HAP-1 (cell line): ENCODE data around the gene TDO2.

Source experiments
- DNase-seq, 2 experiments: peaks; one replicate each; pipeline ENCODE4 v3.0.0-alpha.2; 2016 to 2020; ENCODE audit warnings: low spot score in 2 of 2
- H3K27me3 ChIP-seq: fragments of 250-450 bp; sonication (Bioruptor Pico); 2 replicates; pipeline ENCODE4 v1.5.1; 2020; ENCODE audit warnings: low read depth, mild to moderate bottlenecking, moderate library complexity
- H3K36me3 ChIP-seq: fragments of 250-450 bp; sonication (Bioruptor Pico); replicated peaks from 2 replicates; pipeline ENCODE4 v1.5.1; 2020; ENCODE audit warnings: mild to moderate bottlenecking
- H3K4me1 ChIP-seq: fragments of 250-450 bp; sonication (Bioruptor Pico); 2 replicates; pipeline ENCODE4 v1.5.1; 2020; ENCODE audit warnings: mild to moderate bottlenecking
- H3K4me3 ChIP-seq: fragments of 250-450 bp; sonication (Bioruptor Pico); 2 replicates; pipeline ENCODE4 v1.5.1; 2020; ENCODE audit warnings: mild to moderate bottlenecking, moderate library complexity
- H3K9me3 ChIP-seq: fragments of 250-450 bp; sonication (Bioruptor Pico); 2 replicates; pipeline ENCODE4 v1.5.1; 2020; ENCODE audit warnings: mild to moderate bottlenecking, moderate library complexity
- in situ Hi-C: fragments of 300-500 bp; cut with MboI; formaldehyde crosslinking; loops from 3 replicates; pipeline ENCODE4 v1.14.3; 2020; ENCODE audit warnings: low sequenced_read_pairs, inconsistent platforms, mixed read lengths

Gene TDO2

GRCh38 chr4:155948541-155948940, 45.0 kb downstream of the TDO2 start:
- no peaks in the 10 kb centered on the region for H3K27me3 ChIP-seq
- peaks cover 2% of the 10 kb centered on the region for H3K4me1 ChIP-seq
- no peaks in the 10 kb centered on the region for H3K36me3 ChIP-seq
- in situ Hi-C loops: loop anchor here (25.0 kb wide), 1 partner anchor 536 kb away; no protein-coding TSS in a partner anchor
- DNase-seq: no peak
- no peaks in the 10 kb centered on the region for H3K9me3 ChIP-seq
- H3K4me3 ChIP-seq: no peak overlapping the region

- Histone ChIP-seq H3K9me3 (no peaks in the 10 kb centered on the region), H3K36me3 (no peaks in the 10 kb centered on the region), H3K4me1 (peaks cover 6% of the 10 kb centered on the region), H3K4me3 (no peak overlapping the region), H3K27me3 (no peaks in the 10 kb centered on the region)
- in situ Hi-C loops: loop anchor here (5.0 kb wide), 1 partner anchor 138 kb away; no protein-coding TSS in a partner anchor
- no peak for DNase-seq
Measured at GRCh38 chr4:155950461-155950860, 47.0 kb downstream of the TDO2 start.

- H3K36me3 ChIP-seq: no peaks in the 10 kb centered on the region
- DNase-seq: no peak
- H3K4me1 ChIP-seq: peaks cover 6% of the 10 kb centered on the region
- H3K4me3 ChIP-seq: no peak overlapping the region
- no peaks in the 10 kb centered on the region for H3K9me3 ChIP-seq
- no peaks in the 10 kb centered on the region for H3K27me3 ChIP-seq
- in situ Hi-C loops: loop anchor here (5.0 kb wide), 1 partner anchor 140 kb away; no protein-coding TSS in a partner anchor
Measured at GRCh38 chr4:155952501-155952901, 49.0 kb downstream of the TDO2 start.

GRCh38 chr4:155953151-155954117, 49.9 kb downstream of the TDO2 start, which contains the start of gene CTSO:
Gene CTSO, minus strand, starts transcription at chr4:155953866. Its CDS starts 19 bp downstream, at chr4:155953847.
- DNase-seq: peak; percentile 67 to 79
- in situ Hi-C loops: loop anchor here (5.0 kb wide), 1 partner anchor 141 kb away; no protein-coding TSS in a partner anchor

GRCh38 chr4:155954118-155954685, 50.7 kb downstream of the TDO2 start:
- Histone ChIP-seq H3K4me3 (peak overlapping the region; percentile 40), H3K36me3 (no peaks in the 10 kb centered on the region), H3K9me3 (no peaks in the 10 kb centered on the region), H3K4me1 (peaks cover 6% of the 10 kb centered on the region), H3K27me3 (no peaks in the 10 kb centered on the region)
- DNase-seq: no peak
- in situ Hi-C loops: loop anchor here (5.0 kb wide), 1 partner anchor 142 kb away; no protein-coding TSS in a partner anchor

More at GRCh38 chr4:155953151-155954117, 49.9 kb downstream of the TDO2 start, which contains the start of gene CTSO:
- no peaks in the 10 kb centered on the region for H3K27me3 ChIP-seq
- peak within 1 kb of the TSS; percentile 40 for H3K4me3 ChIP-seq
- no peaks in the 10 kb centered on the region for H3K36me3 ChIP-seq
- peaks cover 6% of the 10 kb centered on the region for H3K4me1 ChIP-seq
- no peaks in the 10 kb centered on the region for H3K9me3 ChIP-seq

- Histone ChIP-seq H3K27me3 (no peaks in the 10 kb centered on the region), H3K4me1 (peaks cover 8% of the 10 kb centered on the region), H3K9me3 (no peaks in the 10 kb centered on the region), H3K4me3 (no peak overlapping the region), H3K36me3 (no peaks in the 10 kb centered on the region)
- in situ Hi-C loops: loop anchor here (5.0 kb wide), 1 partner anchor 143 kb away; no protein-coding TSS in a partner anchor
- DNase-seq: no peak
Measured at GRCh38 chr4:155954939-155955338, 51.4 kb downstream of the TDO2 start.

GRCh38 chr4:155956461-155956860, 53.0 kb downstream of the TDO2 start:
- no peaks in the 10 kb centered on the region for H3K36me3 ChIP-seq
- no peaks in the 10 kb centered on the region for H3K9me3 ChIP-seq
- H3K4me1 ChIP-seq: peaks cover 17% of the 10 kb centered on the region
- no peak overlapping the region for H3K4me3 ChIP-seq
- in situ Hi-C loops: no loop called here
- no peaks in the 10 kb centered on the region for H3K27me3 ChIP-seq
- DNase-seq: no peak

- no peak for DNase-seq
Measured at GRCh38 chr4:155959417-155959816, 55.9 kb downstream of the TDO2 start.

GRCh38 chr4:155960522-155960921, 57.0 kb downstream of the TDO2 start:
- H3K36me3 ChIP-seq: no peaks in the 10 kb centered on the region

More at GRCh38 chr4:155959417-155959816, 55.9 kb downstream of the TDO2 start:
- Histone ChIP-seq H3K4me1 (peaks cover 10% of the 10 kb centered on the region), H3K27me3 (no peaks in the 10 kb centered on the region), H3K4me3 (no peak overlapping the region), H3K36me3 (no peaks in the 10 kb centered on the region), H3K9me3 (no peaks in the 10 kb centered on the region)
- in situ Hi-C loops: no loop called here

GRCh38 chr4:155961575-155961974, 58.1 kb downstream of the TDO2 start:
- in situ Hi-C loops: no loop called here

More at GRCh38 chr4:155960522-155960921, 57.0 kb downstream of the TDO2 start:
- in situ Hi-C loops: no loop called here
- Histone ChIP-seq H3K4me1 (peaks cover 10% of the 10 kb centered on the region), H3K27me3 (no peaks in the 10 kb centered on the region), H3K4me3 (no peak overlapping the region), H3K9me3 (no peaks in the 10 kb centered on the region)
- peak in 1 of 2 experiments; percentile 35 for DNase-seq

GRCh38 chr4:155962767-155963166, 59.3 kb downstream of the TDO2 start:
- Histone ChIP-seq H3K4me1 (peaks cover 10% of the 10 kb centered on the region), H3K4me3 (no peak overlapping the region), H3K27me3 (no peaks in the 10 kb centered on the region), H3K36me3 (no peaks in the 10 kb centered on the region), H3K9me3 (no peaks in the 10 kb centered on the region)
- no peak for DNase-seq
- in situ Hi-C loops: no loop called here

More at GRCh38 chr4:155961575-155961974, 58.1 kb downstream of the TDO2 start:
- H3K27me3 ChIP-seq: no peaks in the 10 kb centered on the region
- peaks cover 10% of the 10 kb centered on the region for H3K4me1 ChIP-seq
- DNase-seq: no peak
- no peaks in the 10 kb centered on the region for H3K36me3 ChIP-seq
- H3K9me3 ChIP-seq: no peaks in the 10 kb centered on the region
- H3K4me3 ChIP-seq: no peak overlapping the region

GRCh38 chr4:155964016-155964891, 60.8 kb downstream of the TDO2 start:
- no peaks in the 10 kb centered on the region for H3K27me3 ChIP-seq
- H3K4me1 ChIP-seq: peaks cover 10% of the 10 kb centered on the region
- no peak for DNase-seq
- in situ Hi-C loops: no loop called here
- no peak overlapping the region for H3K4me3 ChIP-seq
- H3K9me3 ChIP-seq: no peaks in the 10 kb centered on the region
- H3K36me3 ChIP-seq: no peaks in the 10 kb centered on the region

- Histone ChIP-seq H3K36me3 (no peaks in the 10 kb centered on the region), H3K4me3 (no peak overlapping the region), H3K9me3 (no peaks in the 10 kb centered on the region), H3K27me3 (no peaks in the 10 kb centered on the region), H3K4me1 (no peaks in the 10 kb centered on the region; the same call in 1 of the 2 replicates)
- in situ Hi-C loops: no loop called here
- no peak for DNase-seq
Measured at GRCh38 chr4:155966171-155966570, 62.7 kb downstream of the TDO2 start.
